HG03432 (cell line): ENCODE measurements around the gene FPR1.

Experiments used
- ATAC-seq: cut with Tn5 transposase; IDR thresholded peaks from one replicate; pipeline ENCODE4 v1.9.1; 2021; ENCODE audit warnings: mild to moderate bottlenecking, moderate library complexity; ENCODE audit not compliant: unreplicated experiment

Gene FPR1

DNA sequence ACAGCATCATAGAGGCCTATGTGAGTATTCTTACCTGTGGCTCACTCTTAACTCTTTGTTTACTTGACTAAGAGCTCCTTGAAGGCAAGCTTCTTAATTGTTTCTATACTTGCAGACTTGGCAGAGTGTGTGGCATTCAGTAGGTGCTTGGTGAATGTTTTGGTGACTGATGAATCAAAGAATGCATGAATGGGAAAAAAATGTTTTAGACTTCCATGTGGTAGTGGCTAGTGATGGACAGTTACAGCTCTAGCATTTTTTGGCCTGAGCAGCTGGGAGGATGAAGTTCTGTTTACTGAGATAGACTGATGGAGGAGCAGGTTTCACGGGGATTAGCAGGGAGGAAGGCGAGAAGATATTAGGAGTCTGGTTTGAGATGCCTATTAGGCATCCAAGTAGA is 41.5 kb downstream of the FPR1 start:
- ATAC-seq: no peak

DNA sequence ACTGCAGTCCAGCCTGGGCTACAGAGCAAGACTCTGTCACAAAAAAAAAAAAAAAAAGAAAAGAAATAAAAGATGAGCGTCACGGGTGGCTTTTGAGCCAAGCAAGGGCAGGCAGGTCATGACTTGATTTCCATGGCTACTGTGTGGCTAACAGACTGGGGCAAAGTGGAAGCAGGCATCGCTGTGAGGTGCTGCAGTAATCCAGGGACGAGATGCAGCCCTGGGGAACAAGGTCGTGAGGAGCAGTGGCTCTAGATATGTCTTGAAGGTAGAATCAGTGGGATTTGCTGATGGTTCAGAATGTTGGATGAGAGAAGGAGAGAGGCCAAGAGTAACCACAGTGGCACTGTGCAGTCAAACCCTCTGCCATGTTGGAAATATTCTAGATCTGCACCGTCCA is 42.1 kb downstream of the FPR1 start:
- no peak for ATAC-seq

DNA sequence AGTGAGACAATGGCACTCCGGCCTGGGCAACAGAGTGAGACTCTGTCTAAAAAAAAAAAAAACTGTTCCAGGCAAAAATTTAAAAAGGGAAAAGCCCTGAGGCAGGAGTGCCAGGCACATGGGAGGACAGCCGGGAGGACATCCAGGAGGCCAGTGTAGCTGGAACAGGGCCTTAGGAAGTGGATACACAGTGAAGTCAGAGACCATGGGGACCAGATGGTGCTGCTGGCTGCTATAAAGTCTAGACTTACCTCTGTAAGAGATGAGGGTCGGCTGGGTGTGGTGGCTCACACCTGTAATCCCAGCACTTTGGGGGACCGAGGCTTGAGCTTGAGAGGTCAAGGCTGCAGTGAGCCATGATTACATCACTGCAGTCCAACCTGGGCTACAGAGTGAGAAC is 42.9 kb downstream of the FPR1 start:
- ATAC-seq: no peak

DNA sequence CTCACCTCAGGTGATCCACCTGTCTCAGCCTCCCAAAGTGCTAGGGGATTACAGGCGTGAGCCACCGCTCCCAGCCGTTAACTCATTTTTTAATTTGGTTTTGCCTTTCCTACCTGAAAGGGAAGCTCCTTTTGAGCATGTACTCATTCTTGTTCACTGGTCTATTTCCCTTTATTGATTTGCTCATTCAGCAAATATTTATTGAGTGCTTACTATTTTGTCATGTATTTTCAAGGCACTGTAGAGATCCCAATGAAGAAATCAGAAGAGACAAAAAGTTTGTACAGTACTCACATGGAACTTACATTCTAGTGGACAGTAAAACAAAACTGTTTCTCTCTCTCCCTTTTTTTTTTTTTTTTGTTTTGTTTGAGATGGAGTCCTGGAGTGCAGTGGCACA is 44.8 kb downstream of the FPR1 start:
- ATAC-seq: no peak

DNA sequence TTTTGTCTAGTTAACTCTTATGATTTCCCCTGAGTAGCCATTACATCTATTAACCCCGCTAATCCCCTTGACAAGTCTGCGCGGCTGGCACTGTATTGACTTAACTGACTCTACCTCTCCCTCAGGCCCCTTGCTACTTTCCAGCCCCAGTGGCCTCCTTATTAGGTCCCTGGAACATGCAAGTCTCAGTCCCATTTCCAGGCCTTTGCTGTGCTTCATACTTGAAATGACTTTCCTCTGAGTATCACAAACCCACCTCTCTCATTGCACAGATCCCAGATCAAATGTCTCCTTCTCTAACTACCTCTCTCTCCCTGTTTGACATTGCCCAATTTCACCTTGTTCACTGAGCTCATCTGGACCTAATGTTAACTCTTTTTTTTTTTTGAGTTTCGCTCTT is 45.4 kb downstream of the FPR1 start:
- no peak for ATAC-seq

DNA sequence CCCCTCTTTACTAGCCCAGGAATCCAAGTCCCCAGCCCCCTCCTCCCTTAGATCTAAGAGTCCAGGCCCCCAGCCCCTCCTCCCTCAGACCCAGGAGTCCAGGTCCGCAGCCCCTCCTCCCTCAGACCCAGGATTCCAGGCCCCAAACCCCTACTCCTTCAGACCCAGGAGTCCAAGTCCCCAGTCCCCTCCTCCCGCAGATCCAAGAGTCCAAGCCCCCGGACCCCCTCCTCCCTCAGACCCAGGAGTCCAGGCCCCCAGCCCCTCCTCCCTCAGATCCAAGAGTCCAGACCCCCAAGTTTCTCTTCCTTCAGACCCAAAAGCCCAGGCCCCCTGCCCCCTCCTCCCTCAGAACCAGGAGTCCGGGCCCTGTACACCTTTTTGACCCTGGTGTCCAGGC is 47.1 kb downstream of the FPR1 start:
- ATAC-seq: no peak

DNA sequence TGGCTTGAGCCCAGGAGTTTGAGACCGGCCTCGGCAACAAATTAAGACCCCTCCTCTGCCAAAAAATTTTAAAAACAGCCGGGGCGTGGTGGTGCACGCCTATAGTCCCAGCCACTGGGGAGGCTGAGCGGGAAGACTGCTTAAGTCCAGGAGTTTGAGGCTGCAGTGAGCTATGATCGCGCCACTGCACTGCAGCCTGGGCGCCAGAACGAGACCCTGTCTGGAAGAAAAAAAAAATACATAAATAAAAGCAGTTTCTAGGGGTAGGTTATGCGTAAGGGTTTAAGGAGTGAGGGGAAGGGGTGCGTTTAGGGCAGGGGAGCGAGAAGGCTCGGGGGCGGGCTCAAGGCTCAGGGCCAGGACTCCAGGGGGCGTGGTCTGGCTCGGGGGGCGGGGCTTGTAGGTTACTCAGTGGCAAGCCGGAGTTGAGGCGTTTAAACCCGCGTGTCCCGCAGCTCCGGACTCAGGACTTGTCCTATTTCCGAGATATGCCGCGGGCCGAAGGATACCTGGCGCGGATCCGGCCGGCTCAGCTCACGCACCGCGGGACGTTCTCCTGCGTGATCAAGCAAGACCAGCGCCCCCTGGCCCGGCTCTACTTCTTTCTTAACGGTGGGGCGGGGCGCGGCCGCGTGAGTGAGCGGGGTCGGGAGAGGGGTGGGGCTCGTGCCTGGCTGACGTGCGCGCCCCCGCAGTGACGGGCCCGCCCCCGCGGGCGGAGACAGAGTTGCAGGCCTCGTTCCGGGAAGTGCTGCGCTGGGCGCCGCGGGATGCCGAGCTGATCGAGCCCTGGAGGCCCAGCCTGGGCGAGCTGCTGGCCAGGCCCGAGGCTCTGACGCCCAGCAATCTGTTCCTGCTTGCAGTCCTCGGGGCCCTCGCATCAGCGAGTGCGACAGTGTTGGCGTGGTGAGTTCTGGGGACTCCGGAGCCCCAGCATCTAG is 47.8 kb downstream of the FPR1 start:
- ATAC-seq: peak; percentile 95

DNA sequence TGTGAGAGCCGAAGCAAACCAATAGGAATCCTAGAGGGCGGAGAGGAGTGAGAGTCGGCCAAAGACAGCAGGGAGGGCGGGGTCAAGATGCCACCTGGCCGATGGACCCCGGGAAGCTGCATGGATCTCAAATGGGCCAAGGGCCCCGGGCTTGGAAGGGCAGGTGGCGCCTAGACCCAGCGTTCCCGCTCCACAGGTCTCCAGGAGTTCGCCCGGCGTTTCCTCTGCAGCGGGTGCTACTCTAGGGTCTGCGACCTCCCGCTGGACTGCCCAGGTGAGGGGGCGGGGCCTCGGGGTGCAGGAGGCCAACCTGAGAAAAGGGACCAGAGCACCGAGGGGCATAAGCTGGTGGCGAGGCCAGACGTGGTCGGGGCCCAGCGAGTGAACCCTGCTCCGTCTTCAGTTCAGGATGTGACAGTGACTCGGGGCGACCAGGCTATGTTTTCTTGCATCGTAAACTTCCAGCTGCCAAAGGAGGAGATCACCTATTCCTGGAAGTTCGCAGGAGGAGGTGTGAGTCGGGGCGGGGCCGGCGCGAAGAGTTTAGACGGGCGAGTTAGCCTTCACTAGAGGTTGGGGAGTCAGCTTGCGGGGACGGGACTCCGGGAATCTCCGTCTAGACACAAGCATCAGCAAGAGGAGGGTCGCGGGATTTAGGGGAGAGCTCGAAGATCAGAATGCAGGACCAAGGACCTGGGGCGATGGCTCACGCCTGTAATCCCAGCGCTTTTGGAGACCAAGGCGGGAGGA is 48.7 kb downstream of the FPR1 start:
- ATAC-seq: no peak

DNA sequence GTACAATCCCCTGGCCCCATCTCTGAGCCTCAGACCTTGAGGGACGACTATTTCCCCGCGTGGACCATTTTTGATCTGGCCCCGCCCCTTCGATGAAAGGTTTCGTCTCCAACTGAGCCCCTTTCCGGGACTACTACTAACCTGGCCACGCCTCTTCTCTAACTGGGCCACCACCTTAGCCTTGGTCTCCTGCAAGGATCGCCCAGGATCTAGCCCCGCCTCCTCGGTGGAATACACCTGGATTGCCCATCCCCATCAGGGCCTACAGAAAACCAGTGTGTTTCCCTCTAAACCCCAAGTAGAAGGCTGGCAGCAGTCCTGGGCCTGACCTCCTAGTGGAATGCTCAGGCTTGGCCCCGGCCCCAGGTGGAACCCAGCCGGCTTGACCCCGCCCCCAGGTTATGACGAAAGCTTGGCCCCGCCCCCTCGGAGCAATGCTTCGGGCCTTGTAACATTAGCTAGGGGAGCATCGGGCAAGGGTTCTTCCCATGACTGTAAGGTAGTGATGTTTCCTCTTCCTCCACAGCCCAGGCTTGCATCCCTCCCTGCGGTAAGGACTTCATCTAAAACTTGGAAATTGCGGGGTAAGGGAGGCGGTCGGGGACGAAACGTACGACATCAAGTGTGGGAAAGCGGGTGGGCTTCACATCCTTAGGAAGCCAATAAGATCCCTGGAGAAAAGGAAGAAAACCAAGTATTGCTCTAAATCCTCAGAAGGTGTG is 49.4 kb downstream of the FPR1 start:
- no peak for ATAC-seq

DNA sequence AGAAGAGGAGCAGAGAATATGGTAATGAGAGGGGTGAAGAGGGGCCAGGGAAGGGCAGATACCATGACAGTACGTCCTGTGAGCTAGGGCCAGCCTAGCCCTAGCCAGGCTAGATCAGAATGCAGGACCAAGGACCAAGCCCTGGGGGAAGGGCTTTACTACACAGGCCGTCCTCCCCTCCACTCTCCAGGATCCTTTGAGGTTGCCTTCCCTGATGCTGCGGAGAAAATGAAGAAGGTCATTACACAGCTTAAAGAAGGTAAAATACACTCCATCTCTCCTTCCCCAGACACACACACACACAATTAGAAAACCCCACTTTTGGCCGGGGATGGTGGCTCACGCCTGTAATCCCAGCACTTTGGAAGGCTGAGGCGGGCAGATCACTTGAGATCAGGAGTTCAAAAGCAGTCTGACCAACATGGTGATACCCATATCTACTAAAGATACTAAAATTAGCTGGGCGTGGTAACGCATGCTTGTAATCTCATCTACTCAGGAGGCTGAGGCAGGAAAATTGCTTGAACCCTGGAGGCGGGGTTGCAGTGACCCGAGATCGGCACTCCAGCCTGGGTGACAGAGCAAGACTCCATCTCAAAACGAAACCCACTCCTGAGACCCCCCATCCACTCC is 50.1 kb downstream of the FPR1 start:
- ATAC-seq: no peak

DNA sequence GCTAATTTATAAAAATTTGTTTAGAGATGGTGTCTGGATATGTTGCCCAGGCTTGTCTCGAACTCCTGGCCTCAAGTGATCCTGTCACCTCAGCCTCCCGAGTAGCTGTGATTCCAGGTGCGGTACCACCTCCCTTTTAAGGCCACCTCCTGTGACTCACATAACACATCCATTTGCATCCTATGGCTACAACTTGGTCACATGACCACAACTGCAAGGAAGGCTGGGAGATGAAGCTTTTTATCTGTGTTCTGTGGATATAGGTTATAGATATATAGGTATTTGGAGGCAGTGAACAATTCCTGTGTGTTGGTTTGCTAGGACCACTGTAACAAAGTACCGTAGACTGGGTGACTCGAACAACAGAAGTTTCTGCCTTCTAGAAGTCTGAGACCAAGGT is 52.5 kb downstream of the FPR1 start:
- ATAC-seq: no peak

DNA sequence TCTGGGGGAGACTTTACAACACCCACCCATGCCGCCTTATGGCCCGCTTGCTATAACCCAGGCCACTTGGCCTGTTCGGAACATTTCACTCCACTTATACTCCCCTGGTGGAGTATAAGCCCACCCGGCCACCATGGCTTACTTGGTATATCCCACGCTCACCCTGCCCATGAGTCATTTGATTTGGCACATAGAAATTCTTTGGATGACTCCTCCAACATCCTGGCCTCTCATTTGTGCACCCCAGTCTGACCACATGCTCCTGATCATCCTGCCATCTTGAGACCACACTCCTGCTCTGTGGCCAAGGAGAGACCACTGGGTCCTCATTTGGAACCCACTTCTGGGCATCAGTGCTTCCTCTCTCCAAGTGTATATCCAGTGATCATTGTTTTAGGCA is 53.4 kb downstream of the FPR1 start:
- ATAC-seq: no peak

DNA sequence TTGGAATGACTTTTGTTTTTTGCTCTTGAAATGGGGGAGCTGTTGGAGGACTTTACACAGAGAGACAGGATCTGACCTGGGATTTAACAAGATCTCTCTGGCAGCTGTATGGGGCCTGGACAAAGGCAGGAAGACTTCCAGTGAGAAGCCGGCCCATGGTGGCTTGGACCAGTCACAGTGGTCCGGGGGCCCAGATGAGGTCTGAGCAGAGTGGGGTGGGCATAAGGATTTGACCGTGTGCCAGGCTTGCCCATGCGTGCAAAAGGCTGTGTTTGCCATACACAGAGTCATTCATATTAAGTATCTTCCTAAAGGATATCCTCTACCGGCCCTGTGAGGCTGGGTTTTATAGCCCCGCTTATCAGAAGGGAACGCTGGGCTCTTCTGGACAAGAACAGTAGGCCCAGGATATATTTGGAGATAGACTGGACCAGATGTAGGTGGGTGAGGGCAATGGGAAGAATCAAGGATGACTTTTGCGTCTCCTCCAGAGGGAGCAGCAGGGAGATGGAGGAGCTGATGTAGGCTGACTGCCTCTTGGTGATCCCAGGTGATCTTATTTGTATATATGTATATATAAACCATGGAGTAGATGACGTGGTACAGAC is 54.4 kb downstream of the FPR1 start:
- ATAC-seq: no peak

DNA sequence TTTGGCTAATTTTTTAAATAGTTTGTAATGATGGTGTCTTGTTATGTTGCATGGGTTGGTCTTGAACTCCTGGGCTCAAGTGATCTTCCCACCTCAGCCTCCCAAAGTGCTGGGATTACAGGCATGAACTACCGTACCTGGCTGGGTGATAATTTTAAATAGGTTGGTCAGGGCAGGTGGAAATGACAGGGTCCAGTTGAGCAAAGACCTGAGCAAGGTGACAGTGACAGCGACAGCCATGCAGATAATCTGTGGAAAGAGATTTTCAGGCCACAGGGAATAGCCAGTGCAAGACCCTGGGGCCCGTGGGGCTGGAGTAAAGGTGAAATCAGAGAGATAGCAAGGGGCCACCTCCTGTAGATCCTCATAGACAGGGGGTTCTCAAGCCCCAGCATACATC is 55.1 kb downstream of the FPR1 start:
- ATAC-seq: no peak
